Karpas-422 (cell line): ENCODE measurements around the gene RRAS. TPM values are rescaled to one million over a fixed set of nuclear protein-coding genes. Genes with fewer than 3 reads are reported as not detected.

Experiments
- DNase-seq: peaks from one replicate; pipeline ENCODE4 v3.0.0-alpha.2; 2015
- H2AFZ ChIP-seq: fragments of 200-600 bp; sonication (generic); 2 replicates; pipeline ENCODE4 v1.6.1; 2014; ENCODE audit warnings: antibody characterized with exemption, low read length, mixed read lengths
- H3K27ac ChIP-seq: fragments of 200-600 bp; sonication (generic); 2 replicates; pipeline ENCODE4 v1.5.1; 2014; ENCODE audit warnings: mild to moderate bottlenecking, low read length, moderate library complexity
- H3K27me3 ChIP-seq: fragments of 200-600 bp; sonication (generic); 2 replicates; pipeline ENCODE4 v1.6.1; 2014; ENCODE audit warnings: low read length, mixed read lengths
- H3K36me3 ChIP-seq: fragments of 200-600 bp; sonication (generic); 2 replicates; pipeline ENCODE4 v1.6.1; 2014; ENCODE audit warnings: low read length, mixed read lengths; ENCODE audit not compliant: insufficient read depth
- H3K4me1 ChIP-seq: fragments of 200-600 bp; sonication (generic); 2 replicates; pipeline ENCODE4 v1.6.1; 2014; ENCODE audit warnings: mild to moderate bottlenecking, low read length, mixed read lengths
- H3K4me2 ChIP-seq: fragments of 200-600 bp; sonication (generic); 2 replicates; pipeline ENCODE4 v1.6.1; 2014; ENCODE audit warnings: low read length, low read depth, mild to moderate bottlenecking; ENCODE audit not compliant: poor library complexity, severe bottlenecking
- H3K4me3 ChIP-seq: fragments of 200-600 bp; sonication (generic); 2 replicates; pipeline ENCODE4 v1.5.1; 2014; ENCODE audit warnings: mild to moderate bottlenecking, antibody characterized with exemption, low read length, mixed read lengths
- H3K79me2 ChIP-seq: fragments of 200-600 bp; sonication (generic); 2 replicates; pipeline ENCODE4 v1.6.1; 2014; ENCODE audit warnings: mild to moderate bottlenecking, low read length, mixed read lengths
- H3K9ac ChIP-seq: fragments of 200-600 bp; sonication (generic); 2 replicates; pipeline ENCODE4 v1.6.0; 2014; ENCODE audit warnings: low read length
- H3K9me2 ChIP-seq: fragments of 200-600 bp; sonication (generic), shearing (Covaris generic); replicated peaks from 2 replicates; pipeline ENCODE4 v1.6.0; 2014; ENCODE audit warnings: mild to moderate bottlenecking, low read length, moderate library complexity; ENCODE audit not compliant: insufficient read depth
- H3K9me3 ChIP-seq: fragments of 300-700, 200-600 bp; sonication (generic); 2 replicates; pipeline ENCODE4 v1.6.1; 2014; ENCODE audit warnings: low read length, mixed read lengths
- H4K20me1 ChIP-seq: fragments of 200-600 bp; sonication (generic); 2 replicates; pipeline ENCODE4 v1.6.1; 2014; ENCODE audit warnings: mild to moderate bottlenecking, antibody characterized with exemption, low read length, low read depth; ENCODE audit not compliant: insufficient read depth
- total RNA-seq: library from RNA; depleted of rRNA; stranded (reverse); fragments of >200 nt; shearing (Covaris generic); gene quantifications from 2 replicates; pipeline ENCODE4 v1.2.3, GENCODE V29; 2014; ENCODE audit warnings: low replicate concordance

The RRAS gene
- total RNA-seq, 1 experiment from 2014 or later, result 0.22 TPM

DNA sequence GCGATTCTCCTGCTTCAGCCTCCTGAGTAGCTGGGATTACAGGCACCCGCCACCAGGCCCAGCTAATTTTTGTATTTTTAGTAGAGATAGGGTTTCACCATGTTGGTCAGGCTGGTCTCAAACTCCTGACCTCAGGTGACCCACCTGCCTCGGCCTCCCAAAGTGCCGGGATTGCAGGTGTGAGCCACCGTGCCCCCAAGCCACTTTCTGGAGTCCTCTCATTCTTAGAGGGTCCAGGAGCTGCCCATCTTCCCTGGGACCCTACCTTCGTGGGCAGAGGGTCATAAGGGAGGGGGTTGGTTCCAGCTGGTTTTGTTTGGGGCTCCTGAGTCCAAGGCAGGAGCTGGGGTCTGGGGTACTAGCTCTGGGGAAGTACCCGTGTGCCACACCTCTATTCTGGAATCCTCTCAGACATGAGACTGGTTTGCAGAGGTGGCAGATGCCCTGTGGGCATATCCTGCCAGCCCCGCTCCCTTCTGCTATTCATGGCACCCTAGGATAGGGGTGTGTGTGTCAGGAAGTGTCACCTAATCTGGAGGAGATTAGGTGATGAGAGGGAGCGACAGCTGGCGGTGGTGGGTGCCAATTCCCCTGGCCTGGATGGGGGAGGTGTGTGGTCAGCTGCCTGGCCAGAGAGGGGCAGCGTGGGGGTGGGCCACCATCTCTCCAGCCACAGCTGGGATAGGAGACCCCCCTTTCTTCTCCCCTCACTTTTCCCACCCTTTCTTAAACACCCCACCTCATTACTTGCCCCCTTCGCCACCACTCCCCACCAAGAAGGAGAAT lies 39.2 kb upstream of the RRAS start:
- H3K27ac ChIP-seq, result peak overlapping the region; percentile 32; the same call in 1 of the 2 replicates
- H3K27me3 ChIP-seq, result no peaks in the 10 kb centered on the region
- peaks cover 43% of the 10 kb centered on the region for H3K4me1 ChIP-seq
- no peak overlapping the region for H2AFZ ChIP-seq
- H3K9ac ChIP-seq, result peak overlapping the region; percentile 98
- H3K79me2 ChIP-seq, result peaks cover 52% of the 10 kb centered on the region
- no peaks in the 10 kb centered on the region for H3K9me2 ChIP-seq
- H3K4me3 ChIP-seq, result peak overlapping the region; percentile 92
- H4K20me1 ChIP-seq, result peaks cover 45% of the 10 kb centered on the region
- no peak for DNase-seq
- H3K9me3 ChIP-seq, result no peaks in the 10 kb centered on the region
- H3K36me3 ChIP-seq, result peaks cover 26% of the 10 kb centered on the region
- peak overlapping the region; percentile 76 for H3K4me2 ChIP-seq

- Histone ChIP-seq H2AFZ (no peak overlapping the region), H3K4me2 (peak overlapping the region; percentile 76), H3K79me2 (peaks cover 52% of the 10 kb centered on the region), H3K9me3 (no peaks in the 10 kb centered on the region), H3K27me3 (no peaks in the 10 kb centered on the region), H3K9ac (peak overlapping the region; percentile 98), H3K27ac (peak overlapping the region; percentile 91), H3K36me3 (peaks cover 18% of the 10 kb centered on the region), H3K4me3 (peak overlapping the region; percentile 92), H3K9me2 (no peaks in the 10 kb centered on the region), H3K4me1 (peaks cover 54% of the 10 kb centered on the region), H4K20me1 (peaks cover 37% of the 10 kb centered on the region)
- DNase-seq, result peak; percentile 96
These were observed 38.1 kb upstream of the RRAS start for GRCh38 chr19:49677901-49678674.

GRCh38 chr19:49677231-49677900 lies 37.4 kb upstream of the RRAS start, which contains the start of gene PRMT1:
Gene PRMT1, plus strand, starts transcription at chr19:49677271. Its CDS starts 10 bp downstream, at chr19:49677281.
- Histone ChIP-seq H3K9me3 (no peaks in the 10 kb centered on the region), H4K20me1 (peaks cover 36% of the 10 kb centered on the region), H3K4me3 (peak within 1 kb of the TSS; percentile 92), H3K79me2 (peaks cover 50% of the 10 kb centered on the region), H3K27me3 (no peaks in the 10 kb centered on the region), H3K36me3 (peaks cover 13% of the 10 kb centered on the region), H3K27ac (peak within 1 kb of the TSS; percentile 91), H3K4me1 (peaks cover 60% of the 10 kb centered on the region), H3K4me2 (peak within 1 kb of the TSS; percentile 79), H3K9me2 (no peaks in the 10 kb centered on the region), H3K9ac (peak within 1 kb of the TSS; percentile 98), H2AFZ (no peak within 1 kb of the TSS)
- DNase-seq, result peak; percentile 92

- Histone ChIP-seq H3K4me2 (peak overlapping the region; percentile 76), H3K27ac (peak overlapping the region; percentile 91), H3K9me3 (no peaks in the 10 kb centered on the region), H3K4me3 (peak overlapping the region; percentile 92), H2AFZ (no peak overlapping the region), H4K20me1 (peaks cover 31% of the 10 kb centered on the region), H3K36me3 (peaks cover 7% of the 10 kb centered on the region), H3K27me3 (no peaks in the 10 kb centered on the region), H3K4me1 (peaks cover 65% of the 10 kb centered on the region), H3K9ac (peak overlapping the region; percentile 98), H3K9me2 (no peaks in the 10 kb centered on the region), H3K79me2 (peaks cover 44% of the 10 kb centered on the region)
- DNase-seq, result peak; percentile 100
These were observed 36.9 kb upstream of the RRAS start for GRCh38 chr19:49676784-49677230.

GRCh38 chr19:49676136-49676783 lies 36.3 kb upstream of the RRAS start:
- H3K9me2 ChIP-seq, result no peaks in the 10 kb centered on the region
- peak overlapping the region; percentile 79 for H3K4me2 ChIP-seq
- peak; percentile 96 for DNase-seq
- peak overlapping the region; percentile 74 for H3K4me3 ChIP-seq
- peaks cover 69% of the 10 kb centered on the region for H3K4me1 ChIP-seq
- H3K79me2 ChIP-seq, result peaks cover 41% of the 10 kb centered on the region
- H3K36me3 ChIP-seq, result peaks cover 4% of the 10 kb centered on the region; the same call in 1 of the 2 replicates
- no peak overlapping the region for H2AFZ ChIP-seq
- no peaks in the 10 kb centered on the region for H3K9me3 ChIP-seq
- peak overlapping the region; percentile 79 for H3K9ac ChIP-seq
- H4K20me1 ChIP-seq, result peaks cover 28% of the 10 kb centered on the region
- no peaks in the 10 kb centered on the region for H3K27me3 ChIP-seq
- H3K27ac ChIP-seq, result peak overlapping the region; percentile 89

GRCh38 chr19:49672131-49672919 lies 32.4 kb upstream of the RRAS start:
- peak overlapping the region; percentile 66 for H3K4me2 ChIP-seq
- H4K20me1 ChIP-seq, result no peaks in the 10 kb centered on the region
- H3K4me1 ChIP-seq, result peaks cover 44% of the 10 kb centered on the region
- peak; percentile 95 for DNase-seq
- peak overlapping the region; percentile 63 for H3K9ac ChIP-seq
- no peaks in the 10 kb centered on the region for H3K9me3 ChIP-seq
- H3K27ac ChIP-seq, result peak overlapping the region; percentile 64
- no peaks in the 10 kb centered on the region; the same call in 1 of the 2 replicates for H3K36me3 ChIP-seq
- H3K4me3 ChIP-seq, result peak overlapping the region; percentile 46; the same call in 1 of the 2 replicates
- peak overlapping the region; percentile 74; the same call in 1 of the 2 replicates for H2AFZ ChIP-seq
- H3K9me2 ChIP-seq, result no peaks in the 10 kb centered on the region
- H3K79me2 ChIP-seq, result peaks cover 8% of the 10 kb centered on the region
- H3K27me3 ChIP-seq, result no peaks in the 10 kb centered on the region

- H3K9me3 ChIP-seq, result no peaks in the 10 kb centered on the region
- no peaks in the 10 kb centered on the region for H3K27me3 ChIP-seq
- H3K9me2 ChIP-seq, result no peaks in the 10 kb centered on the region
- H2AFZ ChIP-seq, result no peak overlapping the region
- H3K4me3 ChIP-seq, result no peak overlapping the region
- H3K9ac ChIP-seq, result no peak overlapping the region
- no peak overlapping the region for H3K27ac ChIP-seq
- peaks cover 29% of the 10 kb centered on the region for H3K79me2 ChIP-seq
- no peak for DNase-seq
- H3K4me2 ChIP-seq, result no peak overlapping the region
- H3K36me3 ChIP-seq, result no peaks in the 10 kb centered on the region; the same call in 1 of the 2 replicates
- H4K20me1 ChIP-seq, result no peaks in the 10 kb centered on the region; the same call in 1 of the 2 replicates
- peaks cover 43% of the 10 kb centered on the region for H3K4me1 ChIP-seq
These were observed 29.6 kb upstream of the RRAS start for GRCh38 chr19:49669516-49669915.
